Thyroid gland (tissue), 4 donors: Measurements from ENCODE around the gene SLC25A19. TPM values are rescaled to one million over a fixed set of nuclear protein-coding genes. Genes with fewer than 3 reads are reported as not detected.

Experiments
- DNase-seq, 2 donors: peaks; one replicate each; pipeline ENCODE4 v3.0.0-alpha.2; 2019
- H3K27ac ChIP-seq, 3 donors: fragments of 200-600 bp; sonication (generic); 1 replicate in 2 of 3; 2 replicates in 1 of 3; pipeline ENCODE4 v1.5.1; 2016 to 2019; ENCODE audit warnings: mild to moderate bottlenecking in 1 of 3, moderate library complexity in 1 of 3
- H3K27me3 ChIP-seq: fragments of 200-600 bp; sonication (generic); one replicate; pipeline ENCODE4 v1.5.1; 2019
- H3K36me3 ChIP-seq, 2 donors: fragments of 200-600 bp; sonication (generic); one replicate each; pipeline ENCODE4 v1.5.1; 2016 to 2019
- H3K4me1 ChIP-seq, 2 donors: fragments of 200-600 bp; sonication (generic); one replicate each; pipeline ENCODE4 v1.5.1; 2017 to 2019
- H3K4me3 ChIP-seq, 3 donors: fragments of 200-600 bp; sonication (generic); replicated peaks in 1 of 3; 1 replicate in 2 of 3; 2 replicates in 1 of 3; pipeline ENCODE4 v1.5.1; 2016; ENCODE audit warnings: mild to moderate bottlenecking in 1 of 3
- H3K9me3 ChIP-seq: fragments of 200-600 bp; sonication (generic); one replicate; pipeline ENCODE4 v1.5.1; 2017
- POLR2A ChIP-seq, 2 donors: fragments of 450-650 bp; IDR thresholded peaks; one replicate each; pipeline ENCODE4 v1.6.1; 2017; ENCODE audit warnings: antibody characterized with exemption in 2 of 2, mild to moderate bottlenecking in 2 of 2, moderate library complexity in 1 of 2
- WGBS, 2 donors: methylation state at CpG; one replicate each; pipeline ENCODE4 v1.1.5; 2017; 5-methylcytosine and 5-hydroxymethylcytosine counted together
- intact Hi-C: fragments of 100-400 bp; cut with DNase I; formaldehyde crosslinking; loops from one replicate; pipeline ENCODE4 v1.15.1; 2023
- total RNA-seq, 4 donors: library from RNA; depleted of rRNA; stranded (reverse); fragments of >200 nt; gene quantifications; one replicate each; pipeline ENCODE4 v1.2.3, GENCODE V29; 2016
- TF ChIP-seq, protein P1 (sequence below), 6 experiments: fragments of 200-600 bp in 3 of 6; fragments of 450-650 bp in 3 of 6; sonication (generic) in 3 of 6; IDR thresholded peaks; one replicate each; pipeline ENCODE4 v1.5.1; 2016 to 2019; ENCODE audit warnings: antibody characterized with exemption in 6 of 6, mild to moderate bottlenecking in 2 of 6, inconsistent platforms in 1 of 6, moderate library complexity in 1 of 6

SLC25A19 gene
- total RNA-seq, 4 donors from 2014 or later, result 2.1 to 14.3 (median 12.7) TPM

DNA sequence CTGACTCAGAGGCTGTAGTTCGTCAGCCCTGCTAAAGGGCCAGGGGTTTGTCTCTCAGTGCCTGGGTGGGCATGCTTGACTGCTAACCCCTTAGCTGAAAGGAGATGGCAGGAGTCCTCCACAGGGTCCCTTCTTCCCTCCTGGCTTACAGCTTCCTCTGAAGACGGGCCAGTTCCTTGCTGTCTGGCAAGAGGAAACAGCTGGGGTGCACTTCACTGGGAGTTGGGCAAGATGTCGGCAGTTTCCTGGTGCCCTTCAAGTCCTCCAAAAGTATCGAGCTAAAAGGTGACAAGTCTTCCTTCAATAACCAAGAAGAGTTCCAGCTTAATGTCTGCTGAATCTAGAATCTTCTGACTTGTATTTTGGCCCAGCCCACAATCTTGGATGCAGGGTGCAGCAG lies 60.4 kb downstream of the SLC25A19 start:
- Histone ChIP-seq H3K27me3 (no peaks in the 10 kb centered on the region), H3K4me3 (no peak overlapping the region), H3K36me3 (peaks cover 51 to 55% of the 10 kb centered on the region in 2 donors), H3K4me1 (no peaks in the 10 kb centered on the region), H3K27ac (no peak overlapping the region), H3K9me3 (no peaks in the 10 kb centered on the region)
- intact Hi-C loops, result no loop called here
- no peak for DNase-seq
- no peak for TF ChIP-seq POLR2A (IDR thresholded peaks at IDR 0.05)
- TF ChIP-seq, protein P1, sequence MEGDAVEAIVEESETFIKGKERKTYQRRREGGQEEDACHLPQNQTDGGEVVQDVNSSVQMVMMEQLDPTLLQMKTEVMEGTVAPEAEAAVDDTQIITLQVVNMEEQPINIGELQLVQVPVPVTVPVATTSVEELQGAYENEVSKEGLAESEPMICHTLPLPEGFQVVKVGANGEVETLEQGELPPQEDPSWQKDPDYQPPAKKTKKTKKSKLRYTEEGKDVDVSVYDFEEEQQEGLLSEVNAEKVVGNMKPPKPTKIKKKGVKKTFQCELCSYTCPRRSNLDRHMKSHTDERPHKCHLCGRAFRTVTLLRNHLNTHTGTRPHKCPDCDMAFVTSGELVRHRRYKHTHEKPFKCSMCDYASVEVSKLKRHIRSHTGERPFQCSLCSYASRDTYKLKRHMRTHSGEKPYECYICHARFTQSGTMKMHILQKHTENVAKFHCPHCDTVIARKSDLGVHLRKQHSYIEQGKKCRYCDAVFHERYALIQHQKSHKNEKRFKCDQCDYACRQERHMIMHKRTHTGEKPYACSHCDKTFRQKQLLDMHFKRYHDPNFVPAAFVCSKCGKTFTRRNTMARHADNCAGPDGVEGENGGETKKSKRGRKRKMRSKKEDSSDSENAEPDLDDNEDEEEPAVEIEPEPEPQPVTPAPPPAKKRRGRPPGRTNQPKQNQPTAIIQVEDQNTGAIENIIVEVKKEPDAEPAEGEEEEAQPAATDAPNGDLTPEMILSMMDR (IDR thresholded peaks at IDR 0.05), result no peak
- WGBS, 2 donors, result 84 to 90% methylated on average over 4 of the region's 4 CpGs

DNA sequence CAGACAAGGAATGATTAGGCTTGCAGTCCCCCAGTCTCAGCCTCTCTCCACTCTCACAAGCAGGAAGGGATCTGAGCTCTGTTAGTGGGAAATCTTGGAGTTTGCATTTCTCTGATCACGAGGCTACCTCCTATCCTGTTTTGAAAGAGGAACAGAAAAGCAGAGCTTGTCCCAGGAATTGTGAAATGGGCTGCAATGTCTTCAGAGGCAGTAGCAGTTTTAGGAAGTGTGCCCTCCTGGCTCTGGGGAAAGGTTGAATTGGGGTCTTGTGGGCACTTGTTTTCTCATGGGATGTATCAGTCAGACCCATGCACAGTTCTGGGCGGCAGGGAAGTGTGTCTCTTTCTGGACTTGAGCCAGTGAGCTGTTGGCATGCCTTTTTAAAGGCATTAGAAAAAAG lies 60.9 kb downstream of the SLC25A19 start:
- no peak for DNase-seq
- TF ChIP-seq POLR2A (IDR thresholded peaks at IDR 0.05), result no peak
- TF ChIP-seq, protein P1 (IDR thresholded peaks at IDR 0.05), result no peak
- Histone ChIP-seq H3K4me3 (no peak overlapping the region), H3K36me3 (peaks cover 51 to 55% of the 10 kb centered on the region in 2 donors), H3K27ac (no peak overlapping the region), H3K4me1 (no peaks in the 10 kb centered on the region), H3K9me3 (no peaks in the 10 kb centered on the region), H3K27me3 (no peaks in the 10 kb centered on the region)
- intact Hi-C loops, result no loop called here
- 59 to 74% methylated on average over 2 of the region's 2 CpGs for WGBS, 2 donors

DNA sequence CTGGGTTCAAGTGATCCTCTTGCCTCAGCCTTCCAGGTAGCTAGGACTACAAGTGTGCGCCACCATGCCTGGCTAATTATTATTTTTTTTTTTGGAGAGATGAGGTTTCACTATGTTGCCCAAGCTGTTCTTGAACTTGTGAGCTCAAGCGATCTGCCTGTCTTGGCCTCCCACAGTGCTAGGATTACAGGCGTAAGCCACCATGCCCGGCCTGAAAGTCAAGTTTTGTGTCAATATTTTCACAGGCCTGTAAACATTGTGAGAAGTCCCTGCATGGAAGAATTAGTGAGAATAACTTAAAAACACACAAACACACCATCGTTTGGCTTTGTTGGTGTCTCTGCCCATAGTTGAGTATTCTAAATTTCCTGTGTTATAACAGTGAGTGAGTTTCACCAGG lies 61.5 kb downstream of the SLC25A19 start:
- no peak for DNase-seq
- no peaks in the 10 kb centered on the region for H3K4me1 ChIP-seq
- H3K4me3 ChIP-seq, result no peak overlapping the region
- H3K9me3 ChIP-seq, result no peaks in the 10 kb centered on the region
- H3K36me3 ChIP-seq, result peaks cover 46 to 51% of the 10 kb centered on the region in 2 donors
- TF ChIP-seq POLR2A (IDR thresholded peaks at IDR 0.05), result no peak
- TF ChIP-seq, protein P1 (IDR thresholded peaks at IDR 0.05), result no peak
- H3K27ac ChIP-seq, result no peak overlapping the region
- intact Hi-C loops, result no loop called here
- no peaks in the 10 kb centered on the region for H3K27me3 ChIP-seq
- 81 to 93% methylated on average over 5 of the region's 5 CpGs for WGBS, 2 donors

DNA sequence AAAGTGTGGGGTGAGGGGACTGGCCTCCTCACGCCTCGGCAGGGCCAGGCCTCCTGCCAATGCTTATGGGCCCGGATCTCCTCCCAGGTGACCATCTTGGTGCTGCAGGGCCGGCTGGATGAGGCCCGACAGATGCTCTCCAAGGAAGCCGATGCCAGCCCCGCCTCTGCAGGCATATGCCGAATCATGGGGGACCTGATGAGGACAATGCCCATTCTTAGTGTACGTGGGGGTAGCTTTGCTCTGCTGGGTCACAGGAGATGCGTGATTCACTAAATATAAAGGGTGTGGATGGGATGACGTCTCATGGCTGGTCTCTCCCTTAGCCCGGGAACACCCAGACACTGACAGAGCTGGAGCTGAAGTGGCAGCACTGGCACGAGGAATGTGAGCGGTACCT lies 64.2 kb downstream of the SLC25A19 start:
- Histone ChIP-seq H3K27ac (no peak overlapping the region), H3K36me3 (peaks cover 27 to 32% of the 10 kb centered on the region in 2 donors), H3K9me3 (no peaks in the 10 kb centered on the region), H3K4me3 (no peak overlapping the region), H3K27me3 (no peaks in the 10 kb centered on the region), H3K4me1 (no peaks in the 10 kb centered on the region)
- DNase-seq, result no peak
- intact Hi-C loops, result no loop called here
- TF ChIP-seq, protein P1 (IDR thresholded peaks at IDR 0.05), result no peak
- TF ChIP-seq POLR2A (IDR thresholded peaks at IDR 0.05), result no peak
- WGBS, 2 donors, result 83 to 84% methylated on average over 11 to 14 of the region's 14 CpGs

Other genes starting within 250 kb of the SLC25A19 start
- 100 to 1,000 TPM; 172 to 408 (median 330) TPM for gene ATP5PD, start 242.5 kb downstream of the SLC25A19 start, total RNA-seq
- 10 to 100 TPM; 33.6 to 48.6 (median 41.7) TPM for gene KCTD2, start 242.2 kb downstream of the SLC25A19 start, total RNA-seq
- gene SLC16A5, start 201.5 kb downstream of the SLC25A19 start, total RNA-seq, result 10 to 100 TPM; 24.1 to 40.3 (median 27.6) TPM
- gene ARMC7, start 179.5 kb downstream of the SLC25A19 start, total RNA-seq, result 10 to 100 TPM in 2 of 4 donors, 1 to 10 TPM in 2; 8.7 to 13.1 (median 10.5) TPM
- gene NT5C, start 157.7 kb downstream of the SLC25A19 start, total RNA-seq, result 100 to 1,000 TPM in 3 of 4 donors, 10 to 100 TPM in 1; 84.7 to 203 (median 107) TPM
- 10 to 100 TPM; 15.1 to 23.4 (median 17.7) TPM for gene JPT1, start 134.9 kb downstream of the SLC25A19 start, total RNA-seq
- gene SUMO2, start 106.5 kb downstream of the SLC25A19 start, total RNA-seq, result 100 to 1,000 TPM in 1 of 4 donors, 10 to 100 TPM in 3; 61.9 to 100 (median 82.1) TPM
- 10 to 100 TPM; 24.7 to 31.7 (median 27.1) TPM for gene NUP85, start 83.8 kb downstream of the SLC25A19 start, total RNA-seq
- gene GGA3, start 27.8 kb downstream of the SLC25A19 start, total RNA-seq, result 10 to 100 TPM; 22.5 to 38.4 (median 24.1) TPM
- gene MRPS7, start 27.6 kb downstream of the SLC25A19 start, total RNA-seq, result 10 to 100 TPM; 29.9 to 59.4 (median 41.0) TPM
- 10 to 100 TPM; 17.7 to 31.1 (median 23.0) TPM for gene MIF4GD, start 18.2 kb downstream of the SLC25A19 start, total RNA-seq
- gene GRB2, start 116.2 kb upstream of the SLC25A19 start, total RNA-seq, result 100 to 1,000 TPM in 2 of 4 donors, 10 to 100 TPM in 2; 65.8 to 101 (median 97.3) TPM
- 100 to 1,000 TPM in 1 of 4 donors, 10 to 100 TPM in 3; 52.1 to 116 (median 92.7) TPM for gene TMEM94, start 167.2 kb upstream of the SLC25A19 start, total RNA-seq
- gene CASKIN2, start 226.1 kb upstream of the SLC25A19 start, total RNA-seq, result 10 to 100 TPM; 15.0 to 87.2 (median 21.7) TPM
- 10 to 100 TPM; 11.6 to 46.6 (median 25.8) TPM for gene TSEN54, start 227.1 kb upstream of the SLC25A19 start, total RNA-seq
- 10 to 100 TPM; 35.6 to 73.5 (median 53.8) TPM for gene LLGL2, start 236.3 kb upstream of the SLC25A19 start, total RNA-seq